HG02938 (cell line): Measurements from ENCODE around the gene PARVB.
"Not testable (repeated sequence)": the region's sequence is repeated elsewhere in the genome, so short reads cannot be mapped to it uniquely, and the experiment has no call there.

Experiments
- ATAC-seq: cut with Tn5 transposase; IDR thresholded peaks from one replicate; pipeline ENCODE4 v1.9.1; 2021; ENCODE audit warnings: mild to moderate bottlenecking, moderate library complexity; ENCODE audit not compliant: unreplicated experiment

PARVB gene

GRCh38 chr22:43996170-43996980, 27.7 kb upstream of the PARVB start:
- no peak for ATAC-seq

- ATAC-seq, result no peak
Measured at GRCh38 chr22:43996981-43997265, 27.2 kb upstream of the PARVB start.

- ATAC-seq, result no peak
Measured at GRCh38 chr22:43998679-43999264, 25.3 kb upstream of the PARVB start.

GRCh38 chr22:43999378-43999777, 24.7 kb upstream of the PARVB start:
- no peak for ATAC-seq

GRCh38 chr22:44000123-44000522, 24.0 kb upstream of the PARVB start:
- no peak for ATAC-seq

GRCh38 chr22:44001521-44001920, 22.6 kb upstream of the PARVB start:
- no peak for ATAC-seq

- ATAC-seq, result no peak
Measured at GRCh38 chr22:44002324-44002723, 21.8 kb upstream of the PARVB start.

- ATAC-seq, result no peak
Measured at GRCh38 chr22:44002997-44003396, 21.1 kb upstream of the PARVB start.

GRCh38 chr22:44003405-44004103, 20.5 kb upstream of the PARVB start:
- ATAC-seq, result no peak

GRCh38 chr22:44004104-44004460, 20.0 kb upstream of the PARVB start:
- ATAC-seq, result no peak

- no peak for ATAC-seq
Measured at GRCh38 chr22:44005524-44005923, 18.6 kb upstream of the PARVB start.

GRCh38 chr22:44012162-44012561, 11.9 kb upstream of the PARVB start:
- no peak for ATAC-seq

GRCh38 chr22:44012591-44012990, 11.5 kb upstream of the PARVB start:
- no peak for ATAC-seq

GRCh38 chr22:44014241-44014640, 9.9 kb upstream of the PARVB start:
- ATAC-seq, result no peak

- not testable (repeated sequence) for ATAC-seq
Measured at GRCh38 chr22:44016586-44016985, 7.5 kb upstream of the PARVB start.

- no peak for ATAC-seq
Measured at GRCh38 chr22:44018594-44018993, 5.5 kb upstream of the PARVB start.

GRCh38 chr22:44019416-44019815, 4.7 kb upstream of the PARVB start:
- ATAC-seq, result no peak

- no peak for ATAC-seq
Measured at GRCh38 chr22:44019846-44020245, 4.3 kb upstream of the PARVB start.

- no peak for ATAC-seq
Measured at GRCh38 chr22:44020981-44021380, 3.1 kb upstream of the PARVB start.

GRCh38 chr22:44023404-44024287, 456 bp upstream of the PARVB start:
- ATAC-seq, result no peak
